Heart left ventricle (tissue), 13 donors: ENCODE data around the gene ZNF444.

Experiments used
- POLR2A ChIP-seq, 2 donors: fragments of 450-650 bp; IDR thresholded peaks; one replicate each; pipeline ENCODE4 v1.6.1; 2017; ENCODE audit warnings: antibody characterized with exemption in 2 of 2, mild to moderate bottlenecking in 2 of 2, moderate library complexity in 2 of 2
- TF ChIP-seq, protein P1 (sequence below), 12 donors: fragments of 200-600 bp; sonication (generic) in 4 of 12; IDR thresholded peaks; one replicate each; pipeline versions ENCODE4 v1.5.0 to v1.8.0; 2018 to 2022; ENCODE audit warnings: antibody characterized with exemption in 12 of 12, mild to moderate bottlenecking in 5 of 12
- donor health status: ischemic (EF 13 %, LVEDD 7.1; RV severe dilation, severe dysfunction).
- donor health status: DM: no; HTN: yes; CAD: no.
- donor health status: DM: no; HTN: no; CAD: no.
- donor health status: ischemic (EF 25% LVEDD 6.9; RV normal size, moderate dysfunction).
- donor health status: ischemic (EF 25% LVEDD 5.7; RV mildly dilated, moderate dysfunction).
- donor health status: ischemic (EF 35%, LVEDD 5.7; RV mildly dilated, moderate dysfunction).
- donor health status: nonischemic (EF 11% LVEDD 7.7; RV severe dilation, severe dysfunction).
- donor health status: DM: yes; HTN: yes; CAD: no.
- donor health status: PGD.
- donor health status: ischemic (EF 29% LVEDD 5.4; RV normal size, mild dysfunction).
- donor health status: nonischemic (EF 23%, LVEDD 6.1; RV moderate dilation, normal function).

DNA sequence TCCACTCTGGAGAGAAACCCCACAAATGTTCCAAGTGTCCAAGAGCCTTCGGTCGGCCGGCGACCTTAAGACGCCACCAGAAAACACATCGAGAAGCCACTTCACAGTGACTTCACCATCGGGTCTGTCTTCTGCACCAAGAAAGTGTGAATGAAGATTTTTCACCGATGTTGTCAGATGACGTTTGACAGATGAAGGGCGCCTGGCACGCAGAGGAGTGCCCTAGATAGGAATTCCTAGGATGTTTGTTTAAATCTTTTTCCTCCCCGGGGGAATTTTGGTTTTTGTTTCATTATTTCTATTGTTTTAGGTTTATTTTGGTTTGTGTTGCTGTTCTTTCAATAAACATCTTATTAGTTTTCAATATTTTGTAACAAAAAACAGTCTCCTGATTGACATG is 68.0 kb downstream of the ZNF444 start:
- no peak for TF ChIP-seq POLR2A (IDR thresholded peaks at IDR 0.05)
- TF ChIP-seq, protein P1, sequence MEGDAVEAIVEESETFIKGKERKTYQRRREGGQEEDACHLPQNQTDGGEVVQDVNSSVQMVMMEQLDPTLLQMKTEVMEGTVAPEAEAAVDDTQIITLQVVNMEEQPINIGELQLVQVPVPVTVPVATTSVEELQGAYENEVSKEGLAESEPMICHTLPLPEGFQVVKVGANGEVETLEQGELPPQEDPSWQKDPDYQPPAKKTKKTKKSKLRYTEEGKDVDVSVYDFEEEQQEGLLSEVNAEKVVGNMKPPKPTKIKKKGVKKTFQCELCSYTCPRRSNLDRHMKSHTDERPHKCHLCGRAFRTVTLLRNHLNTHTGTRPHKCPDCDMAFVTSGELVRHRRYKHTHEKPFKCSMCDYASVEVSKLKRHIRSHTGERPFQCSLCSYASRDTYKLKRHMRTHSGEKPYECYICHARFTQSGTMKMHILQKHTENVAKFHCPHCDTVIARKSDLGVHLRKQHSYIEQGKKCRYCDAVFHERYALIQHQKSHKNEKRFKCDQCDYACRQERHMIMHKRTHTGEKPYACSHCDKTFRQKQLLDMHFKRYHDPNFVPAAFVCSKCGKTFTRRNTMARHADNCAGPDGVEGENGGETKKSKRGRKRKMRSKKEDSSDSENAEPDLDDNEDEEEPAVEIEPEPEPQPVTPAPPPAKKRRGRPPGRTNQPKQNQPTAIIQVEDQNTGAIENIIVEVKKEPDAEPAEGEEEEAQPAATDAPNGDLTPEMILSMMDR (IDR thresholded peaks at IDR 0.05): no peak
